DMS79 (cell line): ENCODE results near the gene TCP11.

Experiments used
- DNase-seq: peaks from one replicate; lab custom pipeline; 2025; lab: John Stamatoyannopoulos, UW

TCP11 gene

GRCh38 chr6:35173044-35173426, 31.9 kb upstream of the TCP11 start:
- DNase-seq = no peak

GRCh38 chr6:35170891-35171290, 29.8 kb upstream of the TCP11 start:
- DNase-seq = no peak

- no peak for DNase-seq
Measured at GRCh38 chr6:35170166-35170565, 29.0 kb upstream of the TCP11 start.

GRCh38 chr6:35168461-35168861, 27.3 kb upstream of the TCP11 start:
- peak; percentile 96 for DNase-seq

- no peak for DNase-seq
Measured at GRCh38 chr6:35167505-35167904, 26.4 kb upstream of the TCP11 start.

GRCh38 chr6:35166520-35166919, 25.4 kb upstream of the TCP11 start:
- DNase-seq = no peak

GRCh38 chr6:35166116-35166515, 25.0 kb upstream of the TCP11 start:
- no peak for DNase-seq

- DNase-seq = no peak
Measured at GRCh38 chr6:35165630-35166071, 24.5 kb upstream of the TCP11 start.

- no peak for DNase-seq
Measured at GRCh38 chr6:35164868-35165267, 23.7 kb upstream of the TCP11 start.

- DNase-seq = no peak
Measured at GRCh38 chr6:35164277-35164676, 23.1 kb upstream of the TCP11 start.

- DNase-seq = no peak
Measured at GRCh38 chr6:35163836-35164235, 22.7 kb upstream of the TCP11 start.

- no peak for DNase-seq
Measured at GRCh38 chr6:35161776-35162607, 20.9 kb upstream of the TCP11 start.

- no peak for DNase-seq
Measured at GRCh38 chr6:35161266-35161665, 20.1 kb upstream of the TCP11 start.

GRCh38 chr6:35160642-35161041, 19.5 kb upstream of the TCP11 start:
- DNase-seq = no peak

- no peak for DNase-seq
Measured at GRCh38 chr6:35158520-35158919, 17.4 kb upstream of the TCP11 start.

GRCh38 chr6:35154947-35155346, 13.8 kb upstream of the TCP11 start:
- DNase-seq = no peak

- DNase-seq = no peak
Measured at GRCh38 chr6:35154262-35154661, 13.1 kb upstream of the TCP11 start.

GRCh38 chr6:35152067-35152707, 11.0 kb upstream of the TCP11 start:
- DNase-seq = no peak

- no peak for DNase-seq
Measured at GRCh38 chr6:35151466-35151865, 10.3 kb upstream of the TCP11 start.

- DNase-seq = no peak
Measured at GRCh38 chr6:35149891-35150566, 8.9 kb upstream of the TCP11 start.

GRCh38 chr6:35148167-35148741, 7.1 kb upstream of the TCP11 start:
- no peak for DNase-seq

GRCh38 chr6:35147486-35147885, 6.3 kb upstream of the TCP11 start:
- no peak for DNase-seq

- DNase-seq = no peak
Measured at GRCh38 chr6:35147026-35147425, 5.9 kb upstream of the TCP11 start.
